ENCODE results near the gene GLP1R.

The GLP1R gene

GRCh38 chr6:39086294-39086693 lies 37.7 kb downstream of the GLP1R start:
- no peak for DNase-seq (ENCODE audit: low read depth)

- DNase-seq (ENCODE audit: low read depth), result no peak
Observed at GRCh38 chr6:39086711-39087110, 38.1 kb downstream of the GLP1R start.

- no peak for DNase-seq (ENCODE audit: low read depth)
Observed at GRCh38 chr6:39087197-39087596, 38.6 kb downstream of the GLP1R start.

GRCh38 chr6:39088331-39088730 lies 39.8 kb downstream of the GLP1R start:
- DNase-seq (ENCODE audit: low read depth), result peak; percentile 58

GRCh38 chr6:39090036-39090435 lies 41.5 kb downstream of the GLP1R start:
- DNase-seq (ENCODE audit: low read depth), result no peak

GRCh38 chr6:39091220-39091619 lies 42.6 kb downstream of the GLP1R start:
- DNase-seq (ENCODE audit: low read depth), result no peak

GRCh38 chr6:39092124-39092523 lies 43.5 kb downstream of the GLP1R start:
- no peak for DNase-seq (ENCODE audit: low read depth)

- no peak for DNase-seq (ENCODE audit: low read depth)
Observed at GRCh38 chr6:39093149-39093708, 44.6 kb downstream of the GLP1R start.

GRCh38 chr6:39095578-39095977 lies 47.0 kb downstream of the GLP1R start:
- DNase-seq (ENCODE audit: low read depth), result no peak

GRCh38 chr6:39100358-39100757 lies 51.8 kb downstream of the GLP1R start:
- no peak for DNase-seq (ENCODE audit: low read depth)

- DNase-seq (ENCODE audit: low read depth), result peak; percentile 75
Observed at GRCh38 chr6:39102071-39102820, 53.7 kb downstream of the GLP1R start.

GRCh38 chr6:39102821-39103136 lies 54.2 kb downstream of the GLP1R start:
- DNase-seq (ENCODE audit: low read depth), result no peak

- no peak for DNase-seq (ENCODE audit: low read depth)
Observed at GRCh38 chr6:39104528-39104927, 55.9 kb downstream of the GLP1R start.

GRCh38 chr6:39107034-39107433 lies 58.5 kb downstream of the GLP1R start:
- no peak for DNase-seq (ENCODE audit: low read depth)

- DNase-seq (ENCODE audit: low read depth), result no peak
Observed at GRCh38 chr6:39107641-39108040, 59.1 kb downstream of the GLP1R start.

- DNase-seq (ENCODE audit: low read depth), result no peak
Observed at GRCh38 chr6:39108041-39108839, 59.7 kb downstream of the GLP1R start.

- DNase-seq (ENCODE audit: low read depth), result no peak
Observed at GRCh38 chr6:39111280-39111679, 62.7 kb downstream of the GLP1R start.

GRCh38 chr6:39113788-39114187 lies 65.2 kb downstream of the GLP1R start:
- DNase-seq (ENCODE audit: low read depth), result no peak

GRCh38 chr6:39114388-39114703 lies 65.8 kb downstream of the GLP1R start:
- DNase-seq (ENCODE audit: low read depth), result no peak

GRCh38 chr6:39114704-39115599 lies 66.4 kb downstream of the GLP1R start, which contains the start of gene SAYSD1:
SAYSD1 (minus strand) TSS chr6:39115186; CDS start chr6:39115089, 97 bp downstream.
- DNase-seq (ENCODE audit: low read depth), result peak; percentile 89

- DNase-seq (ENCODE audit: low read depth), result no peak
Observed at GRCh38 chr6:39118921-39119320, 70.3 kb downstream of the GLP1R start.

- no peak for DNase-seq (ENCODE audit: low read depth)
Observed at GRCh38 chr6:39124114-39124513, 75.5 kb downstream of the GLP1R start.

Data from fibroblast of gingiva (primary cell).